OCI-LY7 (cell line): Measurements from ENCODE around the gene SYNJ1.

Experiments
- CTCF ChIP-seq: fragments of 200-600 bp; sonication (generic); conservative IDR thresholded peaks from 2 replicates; pipeline ENCODE4 v1.5.1; 2014; ENCODE audit warnings: mild to moderate bottlenecking, antibody characterized with exemption, low read length, moderate library complexity, mixed read lengths
- EZH2phosphoT487 ChIP-seq: fragments of 200-600 bp; sonication (generic); IDR thresholded peaks from 2 replicates; pipeline ENCODE4 v1.6.1; 2018; ENCODE audit warnings: low read depth, borderline replicate concordance, mild to moderate bottlenecking, mixed run types, antibody characterized with exemption, low read length, moderate library complexity, mixed read lengths

GRCh38 chr21:32712043-32712442 is 15.8 kb downstream of the SYNJ1 start:
- TF ChIP-seq CTCF (no peak), EZH2phosphoT487 (no peak)
